GM23338 (cell line): ENCODE data around the gene SLC9C2.

Experiments used
- CREB1 ChIP-seq: fragments of 250-450 bp; sonication (Bioruptor Pico); IDR thresholded peaks from 2 replicates; pipeline ENCODE4 v1.5.0; 2020; ENCODE audit warnings: low read depth, mild to moderate bottlenecking, moderate library complexity
- POLR2AphosphoS5 ChIP-seq: IDR thresholded peaks from 2 replicates; pipeline ENCODE4 v1.6.1; 2016; ENCODE audit warnings: antibody characterized with exemption, low read depth
- ZNF331 ChIP-seq: fragments of 250-450 bp; sonication (Bioruptor Pico); IDR thresholded peaks from 2 replicates; pipeline ENCODE4 v1.5.0; 2020; ENCODE audit warnings: low read depth, mild to moderate bottlenecking, moderate library complexity
- TF ChIP-seq, protein P1 (sequence below), 2 experiments: fragments of 200-600 bp in 1 of 2; sonication (generic) in 1 of 2; conservative IDR thresholded peaks; 2 replicates each; pipeline versions ENCODE4 v1.5.1 to v1.6.1; 2016 to 2017; ENCODE audit warnings: antibody characterized with exemption in 2 of 2, low read depth in 2 of 2, mild to moderate bottlenecking in 2 of 2, moderate library complexity in 1 of 2
- TF ChIP-seq, protein P2 (sequence below): IDR thresholded peaks from one replicate; pipeline ENCODE4 v1.6.1; 2018; ENCODE audit warnings: antibody characterized with exemption; ENCODE audit not compliant: unreplicated experiment

DNA sequence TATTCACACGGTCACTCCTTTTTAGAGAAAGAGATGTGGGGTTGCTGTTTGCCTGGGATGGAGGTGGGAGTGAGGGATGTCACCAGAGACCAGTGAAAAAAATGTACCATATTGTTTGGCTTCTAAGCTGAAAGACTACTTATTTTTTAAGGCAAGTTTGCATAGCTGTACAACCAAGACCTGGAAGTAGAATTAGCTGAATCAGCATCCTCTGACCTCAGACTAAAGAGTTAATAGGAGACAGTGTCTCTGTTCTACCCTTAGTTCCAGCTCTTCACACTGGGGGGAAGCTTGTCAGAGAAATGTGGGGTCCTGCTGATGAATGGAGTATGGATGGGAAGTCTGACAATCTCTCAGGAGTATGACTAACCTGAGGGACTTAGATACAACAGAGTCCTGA, 41.6 kb downstream of the SLC9C2 start:
- TF ChIP-seq, protein P1, sequence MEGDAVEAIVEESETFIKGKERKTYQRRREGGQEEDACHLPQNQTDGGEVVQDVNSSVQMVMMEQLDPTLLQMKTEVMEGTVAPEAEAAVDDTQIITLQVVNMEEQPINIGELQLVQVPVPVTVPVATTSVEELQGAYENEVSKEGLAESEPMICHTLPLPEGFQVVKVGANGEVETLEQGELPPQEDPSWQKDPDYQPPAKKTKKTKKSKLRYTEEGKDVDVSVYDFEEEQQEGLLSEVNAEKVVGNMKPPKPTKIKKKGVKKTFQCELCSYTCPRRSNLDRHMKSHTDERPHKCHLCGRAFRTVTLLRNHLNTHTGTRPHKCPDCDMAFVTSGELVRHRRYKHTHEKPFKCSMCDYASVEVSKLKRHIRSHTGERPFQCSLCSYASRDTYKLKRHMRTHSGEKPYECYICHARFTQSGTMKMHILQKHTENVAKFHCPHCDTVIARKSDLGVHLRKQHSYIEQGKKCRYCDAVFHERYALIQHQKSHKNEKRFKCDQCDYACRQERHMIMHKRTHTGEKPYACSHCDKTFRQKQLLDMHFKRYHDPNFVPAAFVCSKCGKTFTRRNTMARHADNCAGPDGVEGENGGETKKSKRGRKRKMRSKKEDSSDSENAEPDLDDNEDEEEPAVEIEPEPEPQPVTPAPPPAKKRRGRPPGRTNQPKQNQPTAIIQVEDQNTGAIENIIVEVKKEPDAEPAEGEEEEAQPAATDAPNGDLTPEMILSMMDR (conservative IDR thresholded peaks at IDR 0.05; ENCODE audit: low read depth in 2 of 2) = no peak
- TF ChIP-seq ZNF331 (CRISPR knock-in tag) (no peak), POLR2AphosphoS5 (no peak), CREB1 (CRISPR knock-in tag) (no peak)
- TF ChIP-seq, protein P2, sequence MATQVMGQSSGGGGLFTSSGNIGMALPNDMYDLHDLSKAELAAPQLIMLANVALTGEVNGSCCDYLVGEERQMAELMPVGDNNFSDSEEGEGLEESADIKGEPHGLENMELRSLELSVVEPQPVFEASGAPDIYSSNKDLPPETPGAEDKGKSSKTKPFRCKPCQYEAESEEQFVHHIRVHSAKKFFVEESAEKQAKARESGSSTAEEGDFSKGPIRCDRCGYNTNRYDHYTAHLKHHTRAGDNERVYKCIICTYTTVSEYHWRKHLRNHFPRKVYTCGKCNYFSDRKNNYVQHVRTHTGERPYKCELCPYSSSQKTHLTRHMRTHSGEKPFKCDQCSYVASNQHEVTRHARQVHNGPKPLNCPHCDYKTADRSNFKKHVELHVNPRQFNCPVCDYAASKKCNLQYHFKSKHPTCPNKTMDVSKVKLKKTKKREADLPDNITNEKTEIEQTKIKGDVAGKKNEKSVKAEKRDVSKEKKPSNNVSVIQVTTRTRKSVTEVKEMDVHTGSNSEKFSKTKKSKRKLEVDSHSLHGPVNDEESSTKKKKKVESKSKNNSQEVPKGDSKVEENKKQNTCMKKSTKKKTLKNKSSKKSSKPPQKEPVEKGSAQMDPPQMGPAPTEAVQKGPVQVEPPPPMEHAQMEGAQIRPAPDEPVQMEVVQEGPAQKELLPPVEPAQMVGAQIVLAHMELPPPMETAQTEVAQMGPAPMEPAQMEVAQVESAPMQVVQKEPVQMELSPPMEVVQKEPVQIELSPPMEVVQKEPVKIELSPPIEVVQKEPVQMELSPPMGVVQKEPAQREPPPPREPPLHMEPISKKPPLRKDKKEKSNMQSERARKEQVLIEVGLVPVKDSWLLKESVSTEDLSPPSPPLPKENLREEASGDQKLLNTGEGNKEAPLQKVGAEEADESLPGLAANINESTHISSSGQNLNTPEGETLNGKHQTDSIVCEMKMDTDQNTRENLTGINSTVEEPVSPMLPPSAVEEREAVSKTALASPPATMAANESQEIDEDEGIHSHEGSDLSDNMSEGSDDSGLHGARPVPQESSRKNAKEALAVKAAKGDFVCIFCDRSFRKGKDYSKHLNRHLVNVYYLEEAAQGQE = no peak
